Stimulated activated naive CD4-positive, alpha-beta T cell (primary cell): ENCODE results near the gene POU5F1.
A peak's percentile ranks its signal among the peaks of the same experiment; 100 is the strongest.

Source experiments
- DNase-seq, 6 experiments: peaks; one replicate each; lab custom pipeline; 2025; lab: John Stamatoyannopoulos, UW

The POU5F1 gene

GRCh38 chr6:31140643-31141042, 29.8 kb downstream of the POU5F1 start:
- no peak for DNase-seq

- DNase-seq: no peak
Measured at GRCh38 chr6:31139599-31139998, 30.9 kb downstream of the POU5F1 start.

GRCh38 chr6:31138982-31139381, 31.5 kb downstream of the POU5F1 start, which contains the start of gene PSORS1C2:
TSS of gene PSORS1C2 (minus strand) at chr6:31139066. CDS start at chr6:31139026, 40 bp downstream.
- no peak for DNase-seq

GRCh38 chr6:31135710-31136109, 34.8 kb downstream of the POU5F1 start:
- DNase-seq: no peak

- no peak for DNase-seq
Measured at GRCh38 chr6:31132806-31133205, 37.7 kb downstream of the POU5F1 start.

GRCh38 chr6:31131595-31131994, 38.9 kb downstream of the POU5F1 start:
- no peak for DNase-seq

- no peak for DNase-seq
Measured at GRCh38 chr6:31130751-31131150, 39.7 kb downstream of the POU5F1 start.

GRCh38 chr6:31129130-31129529, 41.4 kb downstream of the POU5F1 start:
- DNase-seq: no peak

- peak; percentile 27 to 76 (median 62) for DNase-seq
Measured at GRCh38 chr6:31128093-31128676, 42.3 kb downstream of the POU5F1 start.

GRCh38 chr6:31126396-31127175, 43.9 kb downstream of the POU5F1 start:
- no peak for DNase-seq

- DNase-seq: no peak
Measured at GRCh38 chr6:31125586-31126363, 44.7 kb downstream of the POU5F1 start.

- no peak for DNase-seq
Measured at GRCh38 chr6:31125162-31125561, 45.3 kb downstream of the POU5F1 start.

GRCh38 chr6:31122791-31123706, 47.4 kb downstream of the POU5F1 start:
- no peak for DNase-seq

GRCh38 chr6:31121131-31121790, 49.2 kb downstream of the POU5F1 start:
- DNase-seq: no peak

- DNase-seq: no peak
Measured at GRCh38 chr6:31120151-31120915, 50.1 kb downstream of the POU5F1 start, which contains the start of gene CDSN. TSS of gene CDSN (minus strand) at chr6:31120446. CDS start at chr6:31120419, 27 bp downstream.

- no peak for DNase-seq
Measured at GRCh38 chr6:31118178-31118577, 52.3 kb downstream of the POU5F1 start.

GRCh38 chr6:31116661-31117385, 53.7 kb downstream of the POU5F1 start:
- DNase-seq: no peak

GRCh38 chr6:31115941-31116560, 54.4 kb downstream of the POU5F1 start:
- no peak for DNase-seq
